Effector memory CD8-positive, alpha-beta T cell (primary cell): ENCODE results near the gene ZNF256.
A peak's percentile ranks its signal among the peaks of the same experiment; 100 is the strongest.
"Not testable (repeated sequence)": the region's sequence is repeated elsewhere in the genome, so short reads cannot be mapped to it uniquely, and the experiment has no call there.

ENCODE experiments used
- ATAC-seq: fragments of 150-1000 bp; cut with Tn5 transposase; replicated peaks from 2 replicates; pipeline ENCODE4 v1.10.0; 2021; ENCODE audit warnings: mild to moderate bottlenecking, moderate library complexity
- DNase-seq, 3 experiments: peaks; one replicate each; pipeline ENCODE4 v3.0.0; 2021
- H3K27ac Mint-ChIP-seq, 2 donors: one replicate each; pipeline ENCODE4 v1.8.0; 2022; ENCODE audit warnings: mild to moderate bottlenecking in 2 of 2, mixed read lengths in 2 of 2, moderate library complexity in 2 of 2
- H3K27me3 Mint-ChIP-seq, 2 donors: one replicate each; pipeline ENCODE4 v1.8.0; 2022; ENCODE audit warnings: mixed read lengths in 2 of 2
- H3K36me3 Mint-ChIP-seq: one replicate; pipeline ENCODE4 v1.8.0; 2022; ENCODE audit warnings: mild to moderate bottlenecking, moderate library complexity, mixed read lengths; ENCODE audit not compliant: insufficient read depth
- H3K4me1 Mint-ChIP-seq, 2 donors: one replicate each; pipeline ENCODE4 v1.8.0; 2022; ENCODE audit warnings: low read depth in 2 of 2, mixed read lengths in 2 of 2
- H3K4me3 Mint-ChIP-seq, 2 donors: one replicate each; pipeline ENCODE4 v1.8.0; 2022; ENCODE audit warnings: mild to moderate bottlenecking in 2 of 2, mixed read lengths in 2 of 2, moderate library complexity in 2 of 2
- H3K9me3 Mint-ChIP-seq, 2 donors: one replicate each; pipeline ENCODE4 v1.8.0; 2022; ENCODE audit warnings: mixed read lengths in 2 of 2

ZNF256 gene

DNA sequence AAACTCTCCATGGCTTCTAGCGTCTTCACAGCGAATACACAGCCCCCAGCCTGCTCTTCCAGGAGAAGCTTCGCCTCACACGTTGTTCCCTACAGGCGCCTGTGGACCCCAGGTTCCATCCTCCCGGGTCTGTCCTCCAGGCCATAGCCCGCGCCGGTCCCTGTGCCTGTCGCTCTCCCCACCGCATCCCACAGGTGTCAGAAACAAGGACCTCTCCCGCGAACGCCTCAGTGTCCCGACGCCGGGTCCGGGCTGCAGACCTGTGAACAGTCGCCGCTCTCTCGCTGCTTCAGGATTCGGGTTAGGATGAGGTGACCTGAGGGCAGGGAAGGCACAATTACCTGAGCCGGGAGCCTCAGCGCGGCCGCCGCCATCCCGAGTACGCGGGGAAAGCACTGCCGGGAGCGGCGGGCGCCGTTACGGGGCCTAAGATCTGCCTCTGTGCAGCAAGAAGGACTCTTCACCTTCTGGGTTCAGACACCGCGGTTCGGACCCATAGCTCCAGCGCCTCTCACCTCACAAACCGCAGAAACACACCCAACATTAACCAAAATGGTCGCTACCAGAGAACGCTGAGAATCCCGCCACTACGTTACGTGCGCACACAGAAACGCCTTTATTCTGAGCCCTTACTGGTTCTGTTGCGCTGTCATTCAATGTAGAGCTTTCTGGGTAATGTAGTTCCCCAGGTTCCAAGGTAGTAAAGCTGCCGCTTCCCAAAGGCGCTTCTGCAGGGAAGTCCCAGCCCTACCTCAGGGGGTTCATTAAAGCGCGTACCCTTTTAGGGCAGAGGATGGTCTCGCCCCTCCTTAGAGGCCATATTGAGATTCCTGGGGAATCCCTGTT is 12.5 kb downstream of the ZNF256 start, which contains the start of gene ZNF418:
TSS of gene ZNF418 (minus strand) at position 583 of the 846 bp plus-strand sequence. CDS start 1,580 bp downstream, outside the sequence.
- Mint-ChIP-seq H3K27me3 (peaks cover 0 to 6% of the 10 kb centered on the region in 2 donors), H3K4me3 (peak within 1 kb of the TSS; percentile 77 to 84), H3K9me3 (peaks cover 20 to 25% of the 10 kb centered on the region in 2 donors), H3K36me3 (peaks cover 13% of the 10 kb centered on the region), H3K4me1 (peaks cover 0 to 5% of the 10 kb centered on the region in 2 donors), H3K27ac (peak within 1 kb of the TSS in 1 of 2 donors; percentile 67)
- ATAC-seq (peak; percentile 85), DNase-seq (peak in 2 of 3 experiments; percentile 4 to 13)

DNA sequence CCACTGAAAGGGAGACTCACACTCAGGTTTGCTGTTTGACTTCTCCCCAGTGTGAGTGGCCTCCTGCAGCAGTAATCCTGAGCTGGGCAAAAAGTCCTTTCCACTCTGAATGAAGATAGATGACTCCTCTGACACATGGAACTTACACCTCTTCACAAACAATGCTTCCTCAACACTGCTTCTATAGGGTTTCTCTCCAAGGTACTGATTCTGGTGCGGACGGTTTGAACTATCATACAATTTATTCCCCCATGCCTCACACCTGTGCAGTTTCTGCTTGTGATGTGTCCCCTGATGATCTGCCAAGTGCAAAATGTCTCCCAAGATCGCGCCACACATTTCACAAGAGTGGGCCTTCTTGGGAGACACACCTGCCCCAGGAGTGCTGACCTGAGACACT is 19.9 kb downstream of the ZNF256 start:
- no peak overlapping the region for H3K27ac Mint-ChIP-seq
- H3K36me3 Mint-ChIP-seq, result peaks cover 4% of the 10 kb centered on the region
- no peaks in the 10 kb centered on the region for H3K27me3 Mint-ChIP-seq
- no peak overlapping the region for H3K4me3 Mint-ChIP-seq
- H3K4me1 Mint-ChIP-seq, result no peaks in the 10 kb centered on the region
- peaks cover 13 to 21% of the 10 kb centered on the region in 2 donors for H3K9me3 Mint-ChIP-seq
- ATAC-seq, result no peak
- no peak for DNase-seq

DNA sequence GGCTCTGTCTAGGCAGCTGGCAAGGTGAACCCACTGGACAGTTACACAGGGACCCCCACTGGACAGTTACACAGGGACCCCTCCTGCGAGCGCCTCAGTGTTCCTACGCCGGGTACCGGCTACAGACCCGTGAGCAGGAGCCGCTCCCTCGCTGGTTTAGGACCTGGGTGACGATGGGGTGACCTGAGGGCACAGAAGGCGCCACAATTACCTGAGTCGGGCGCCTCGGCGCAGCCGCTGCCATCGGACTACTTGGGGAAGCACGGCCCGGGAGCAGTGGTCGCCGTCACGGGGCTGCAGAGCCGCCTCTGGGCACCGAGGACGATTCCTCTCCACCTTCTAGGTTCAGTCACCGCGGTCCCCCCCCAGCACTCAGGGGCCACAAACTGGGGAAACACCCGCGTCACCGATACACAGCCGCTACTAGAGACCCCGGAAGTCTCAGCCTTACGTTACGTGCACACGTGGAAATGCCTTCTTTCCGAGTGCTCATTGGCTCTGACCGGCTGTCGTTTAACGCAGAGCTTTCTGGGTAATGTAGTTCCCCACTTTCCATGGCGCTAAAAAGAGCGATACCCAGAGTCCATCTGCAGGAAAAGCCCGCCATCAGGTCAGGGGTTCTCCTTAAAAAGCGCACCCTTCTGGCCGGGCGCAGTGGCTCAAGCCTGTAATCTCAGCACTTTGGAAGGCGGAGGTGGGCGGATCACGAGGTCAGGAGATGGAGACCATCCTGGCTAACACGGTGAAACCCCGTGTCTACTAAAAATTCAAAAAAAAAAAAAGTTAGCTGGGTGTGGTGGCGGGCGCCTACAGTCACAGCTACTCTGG is 31.1 kb downstream of the ZNF256 start, which contains the start of gene ZNF417:
TSS of gene ZNF417 (minus strand) at position 425 of the 828 bp plus-strand sequence. CDS start at position 244, 181 bp downstream.
- H3K27ac Mint-ChIP-seq, result peak within 1 kb of the TSS; percentile 98
- DNase-seq (peak; percentile 83 to 86 (median 84)), ATAC-seq (peak; percentile 98)
- H3K9me3 Mint-ChIP-seq, result peaks cover 8 to 18% of the 10 kb centered on the region in 2 donors
- H3K27me3 Mint-ChIP-seq, result not testable (repeated sequence)
- H3K4me3 Mint-ChIP-seq, result peak within 1 kb of the TSS; percentile 94 to 98
- H3K36me3 Mint-ChIP-seq, result peaks cover 17% of the 10 kb centered on the region
- H3K4me1 Mint-ChIP-seq, result peaks cover 31 to 36% of the 10 kb centered on the region in 2 donors

DNA sequence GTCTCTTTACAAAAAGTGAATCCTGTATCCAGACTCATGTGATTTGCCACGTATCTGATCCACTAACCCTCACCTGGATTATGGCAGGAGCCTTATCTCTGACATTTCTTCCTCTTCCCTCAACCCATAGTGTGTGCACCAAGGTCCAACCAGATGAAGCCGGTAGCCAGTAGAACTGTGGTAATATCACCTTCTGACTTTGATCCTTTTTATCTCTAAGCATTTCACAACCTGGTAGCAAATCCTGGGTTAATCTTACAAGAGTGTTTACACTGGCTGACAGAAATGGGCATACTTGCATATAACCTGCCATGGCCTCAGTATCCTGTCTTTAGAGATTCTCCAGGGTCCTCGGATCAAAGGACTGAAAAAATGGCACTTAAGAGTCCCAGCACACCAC is 33.0 kb downstream of the ZNF256 start:
- Mint-ChIP-seq H3K27me3 (no peaks in the 10 kb centered on the region), H3K36me3 (peaks cover 34% of the 10 kb centered on the region), H3K27ac (peak overlapping the region in 1 of 2 donors; percentile 98), H3K4me3 (peak overlapping the region; percentile 94 to 98), H3K4me1 (peaks cover 31 to 36% of the 10 kb centered on the region in 2 donors), H3K9me3 (peaks cover 8 to 18% of the 10 kb centered on the region in 2 donors)
- ATAC-seq (no peak), DNase-seq (no peak)

DNA sequence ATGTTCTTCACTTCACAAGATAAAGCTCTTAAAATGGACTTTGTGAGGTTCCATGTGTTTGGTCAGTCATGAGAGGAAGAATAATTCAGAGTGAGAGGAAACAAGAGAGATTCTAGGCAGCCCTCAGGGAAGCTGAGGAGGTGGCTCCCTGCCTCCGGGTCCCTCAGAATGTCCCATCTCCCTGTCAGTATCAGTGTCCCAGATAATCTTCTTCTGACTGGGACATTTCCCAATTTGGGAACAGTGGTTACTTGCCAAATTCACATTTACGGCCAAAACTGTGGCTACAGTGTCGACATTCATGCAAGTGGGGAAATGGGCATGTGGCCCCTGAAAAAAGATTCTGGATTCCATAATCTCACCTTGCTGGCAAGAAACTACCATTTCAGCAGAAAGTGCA is 40.1 kb downstream of the ZNF256 start:
- Mint-ChIP-seq H3K36me3 (peaks cover 25% of the 10 kb centered on the region), H3K9me3 (peaks cover 2 to 7% of the 10 kb centered on the region in 2 donors)

DNA sequence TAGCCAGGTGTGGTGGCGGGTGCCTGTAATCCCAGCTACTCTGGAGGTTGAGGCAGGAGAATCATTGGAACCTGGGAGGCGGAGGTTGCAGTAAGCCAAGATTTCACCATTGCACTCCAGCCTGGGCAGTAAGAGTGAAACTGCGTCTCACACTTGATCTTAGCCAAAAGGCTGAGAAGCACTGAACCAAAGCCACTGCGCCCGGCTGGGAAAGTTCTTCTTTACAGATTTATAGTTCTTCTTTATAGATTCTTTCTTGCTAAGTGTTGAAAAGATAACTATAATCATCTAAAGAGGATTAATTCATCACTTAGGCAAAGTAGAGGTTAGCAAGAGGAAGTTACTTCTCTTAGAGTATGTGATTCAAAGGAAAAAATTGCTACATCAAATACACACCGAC is 42.2 kb downstream of the ZNF256 start:
- H3K36me3 Mint-ChIP-seq, result peaks cover 10% of the 10 kb centered on the region
- DNase-seq, result no peak
- peaks cover 2 to 7% of the 10 kb centered on the region in 2 donors for H3K9me3 Mint-ChIP-seq
- H3K27me3 Mint-ChIP-seq, result no peaks in the 10 kb centered on the region
- H3K4me1 Mint-ChIP-seq, result peaks cover 0 to 8% of the 10 kb centered on the region in 2 donors
- no peak overlapping the region for H3K27ac Mint-ChIP-seq
- no peak for ATAC-seq
- H3K4me3 Mint-ChIP-seq, result no peak overlapping the region

More for the DNA sequence above, 40.1 kb downstream of the ZNF256 start:
- Mint-ChIP-seq H3K27ac (no peak overlapping the region), H3K27me3 (no peaks in the 10 kb centered on the region), H3K4me1 (peaks cover 4 to 12% of the 10 kb centered on the region in 2 donors), H3K4me3 (no peak overlapping the region)
- DNase-seq, result no peak
- no peak for ATAC-seq

DNA sequence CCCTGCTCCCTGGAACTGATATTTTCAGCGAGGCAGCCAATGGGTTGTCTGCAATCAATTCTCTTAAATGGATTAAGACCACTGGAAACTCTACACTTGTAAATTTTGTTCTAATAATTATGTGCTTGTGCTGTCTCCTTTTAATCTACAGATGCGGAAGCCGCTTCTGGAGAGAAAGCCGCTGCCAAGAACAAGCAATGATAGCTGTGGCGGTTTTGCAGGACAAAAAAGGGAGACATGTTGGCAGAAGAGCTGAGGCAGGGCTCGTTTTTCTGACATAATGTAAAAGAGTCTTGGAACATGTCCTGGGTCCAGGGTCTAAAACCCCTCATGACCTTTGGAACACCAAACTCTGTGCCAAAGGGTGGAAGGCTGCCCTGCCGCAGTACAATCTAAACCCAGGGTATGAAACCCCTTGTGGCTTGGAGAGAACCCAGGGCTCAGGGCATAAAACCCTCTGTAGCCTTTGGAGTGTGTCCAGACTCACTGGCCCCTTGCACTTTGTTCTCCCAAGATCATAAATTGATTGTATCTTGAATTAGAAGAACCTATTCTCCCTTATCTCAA is 43.8 kb downstream of the ZNF256 start:
- ATAC-seq (no peak), DNase-seq (no peak)
- Mint-ChIP-seq H3K27ac (no peak overlapping the region), H3K4me3 (no peak overlapping the region), H3K36me3 (peaks cover 4% of the 10 kb centered on the region), H3K27me3 (no peaks in the 10 kb centered on the region), H3K4me1 (peaks cover 0 to 8% of the 10 kb centered on the region in 2 donors), H3K9me3 (peaks cover 2 to 7% of the 10 kb centered on the region in 2 donors)

DNA sequence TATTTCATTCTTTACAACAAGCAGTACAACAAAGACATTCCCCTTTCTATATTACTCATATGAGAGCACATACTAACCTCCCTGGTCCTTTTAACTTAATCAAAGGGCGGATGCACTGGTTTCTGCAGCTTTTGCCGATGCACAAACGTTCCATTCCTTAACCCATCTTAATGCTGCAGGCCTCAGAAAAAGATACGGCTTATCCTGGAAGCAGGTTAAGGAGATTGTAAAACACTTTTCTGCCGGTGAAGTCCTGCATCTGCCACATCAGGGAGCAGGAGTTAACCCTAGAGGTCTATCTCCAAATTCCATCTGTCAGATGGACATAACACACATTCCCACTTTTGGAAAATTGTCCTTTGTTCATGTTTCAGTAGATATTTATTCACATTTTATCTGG is 47.2 kb downstream of the ZNF256 start:
- peaks cover 0 to 8% of the 10 kb centered on the region in 2 donors for H3K4me1 Mint-ChIP-seq
- peaks cover 4% of the 10 kb centered on the region for H3K36me3 Mint-ChIP-seq
- no peak overlapping the region for H3K4me3 Mint-ChIP-seq
- H3K9me3 Mint-ChIP-seq, result peaks cover 4 to 7% of the 10 kb centered on the region in 2 donors
- ATAC-seq (no peak), DNase-seq (no peak)
- no peaks in the 10 kb centered on the region for H3K27me3 Mint-ChIP-seq
- no peak overlapping the region for H3K27ac Mint-ChIP-seq
